HFFc6 (cell line): Measurements from ENCODE around the gene GMPPA. TPM values are rescaled to one million over a fixed set of nuclear protein-coding genes. Genes with fewer than 3 reads are reported as not detected.
A peak's percentile ranks its signal among the peaks of the same experiment; 100 is the strongest.

Experiments used
- DNase-seq: peaks from one replicate; pipeline ENCODE4 v3.0.0-alpha.2; 2018
- H3K27ac Mint-ChIP-seq: 2 replicates; pipeline ENCODE4 v1.8.0; 2020; ENCODE audit warnings: mild to moderate bottlenecking, mixed read lengths
- H3K27me3 Mint-ChIP-seq: 2 replicates; pipeline ENCODE4 v1.8.0; 2021; ENCODE audit warnings: mild to moderate bottlenecking, moderate library complexity, mixed read lengths; ENCODE audit not compliant: insufficient read depth
- H3K36me3 Mint-ChIP-seq: 2 replicates; pipeline ENCODE4 v1.8.0; 2021; ENCODE audit warnings: low read depth, mixed read lengths
- H3K4me1 Mint-ChIP-seq: 2 replicates; pipeline ENCODE4 v1.8.0; 2020; ENCODE audit warnings: low read depth, mixed read lengths
- H3K4me3 Mint-ChIP-seq: 2 replicates; pipeline ENCODE4 v1.8.0; 2020; ENCODE audit warnings: mild to moderate bottlenecking, moderate library complexity, mixed read lengths
- H3K9me3 Mint-ChIP-seq: 2 replicates; pipeline ENCODE4 v1.8.0; 2020; ENCODE audit warnings: mild to moderate bottlenecking, mixed read lengths
- CTCF ChIP-seq: fragments of 200-600 bp; sonication (generic); IDR thresholded peaks from 2 replicates; pipeline ENCODE4 v1.5.0; 2021; ENCODE audit warnings: antibody characterized with exemption, mild to moderate bottlenecking
- total RNA-seq, 6 experiments: library from RNA; stranded (reverse); fragmentation: NEBNext Ultra II Directional; extraction: Animal tissue kit (Norgen Biotek cat#: 25700); gene quantifications; 2 replicates in 1 of 6; 3 replicates in 5 of 6; pipeline ENCODE4 v1.2.3, GENCODE V29; 2021

GMPPA gene
- total RNA-seq, 6 experiments from 2014 or later = 68.9 to 85.3 (median 74.1) TPM

- peaks cover 4% of the 10 kb centered on the region for H3K4me1 Mint-ChIP-seq
These were observed 8.5 kb upstream of the GMPPA start for GRCh38 chr2:219490186-219490585.

GRCh38 chr2:219490600-219491130 is 8.0 kb upstream of the GMPPA start:
- H3K4me3 Mint-ChIP-seq = no peak overlapping the region
- H3K4me1 Mint-ChIP-seq = peaks cover 9% of the 10 kb centered on the region
- peaks cover 6% of the 10 kb centered on the region for H3K27me3 Mint-ChIP-seq

More at GRCh38 chr2:219490186-219490585, 8.5 kb upstream of the GMPPA start:
- Mint-ChIP-seq H3K36me3 (peaks cover 4% of the 10 kb centered on the region; the same call in 1 of the 2 replicates), H3K4me3 (no peak overlapping the region), H3K9me3 (no peaks in the 10 kb centered on the region), H3K27ac (no peak overlapping the region), H3K27me3 (peaks cover 6% of the 10 kb centered on the region)
- peak; percentile 55 for TF ChIP-seq CTCF
- DNase-seq = no peak

GRCh38 chr2:219491278-219491963 is 7.3 kb upstream of the GMPPA start:
- no peak for TF ChIP-seq CTCF
- Mint-ChIP-seq H3K36me3 (peaks cover 4% of the 10 kb centered on the region; the same call in 1 of the 2 replicates), H3K27ac (no peak overlapping the region), H3K4me1 (peaks cover 10% of the 10 kb centered on the region), H3K4me3 (no peak overlapping the region), H3K9me3 (no peaks in the 10 kb centered on the region), H3K27me3 (peaks cover 6% of the 10 kb centered on the region)
- no peak for DNase-seq

More at GRCh38 chr2:219490600-219491130, 8.0 kb upstream of the GMPPA start:
- no peak for TF ChIP-seq CTCF
- Mint-ChIP-seq H3K9me3 (no peaks in the 10 kb centered on the region), H3K27ac (no peak overlapping the region), H3K36me3 (peaks cover 4% of the 10 kb centered on the region; the same call in 1 of the 2 replicates)
- DNase-seq = no peak

GRCh38 chr2:219492575-219492974 is 6.1 kb upstream of the GMPPA start:
- H3K4me3 Mint-ChIP-seq = no peak overlapping the region
- peaks cover 6% of the 10 kb centered on the region for H3K27me3 Mint-ChIP-seq
- DNase-seq = no peak
- no peaks in the 10 kb centered on the region for H3K9me3 Mint-ChIP-seq
- no peak overlapping the region for H3K27ac Mint-ChIP-seq
- H3K4me1 Mint-ChIP-seq = peaks cover 13% of the 10 kb centered on the region
- peak; percentile 19; the same call in 1 of the 2 replicates for TF ChIP-seq CTCF
- peaks cover 4% of the 10 kb centered on the region; the same call in 1 of the 2 replicates for H3K36me3 Mint-ChIP-seq

GRCh38 chr2:219493086-219493485 is 5.6 kb upstream of the GMPPA start:
- Mint-ChIP-seq H3K9me3 (no peaks in the 10 kb centered on the region), H3K4me1 (peaks cover 15% of the 10 kb centered on the region), H3K27ac (no peak overlapping the region), H3K27me3 (peaks cover 6% of the 10 kb centered on the region), H3K4me3 (no peak overlapping the region), H3K36me3 (peaks cover 4% of the 10 kb centered on the region; the same call in 1 of the 2 replicates)
- no peak for DNase-seq
- no peak for TF ChIP-seq CTCF
